ENCODE results near the gene SPEN.

DNA sequence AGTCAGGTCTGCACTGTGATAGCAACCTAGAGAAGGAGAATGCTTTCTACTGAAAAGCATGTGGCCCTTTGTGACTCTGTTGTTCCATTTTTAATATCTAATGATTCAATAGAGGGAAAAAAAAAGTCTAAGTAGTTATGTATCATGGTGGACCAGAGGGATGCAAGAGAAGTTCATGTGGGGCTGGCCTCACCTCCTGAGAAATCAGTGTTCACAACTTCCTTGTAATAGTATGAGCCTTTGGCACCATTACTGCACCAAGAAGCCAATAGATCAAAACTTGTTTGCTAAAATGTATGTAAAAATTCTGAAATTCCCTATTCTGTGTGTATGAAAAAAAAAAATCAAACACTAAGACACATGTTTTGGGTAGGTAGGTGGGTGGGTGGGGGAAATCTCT lies 123.4 kb downstream of the SPEN start:
- TF ChIP-seq, protein P1, sequence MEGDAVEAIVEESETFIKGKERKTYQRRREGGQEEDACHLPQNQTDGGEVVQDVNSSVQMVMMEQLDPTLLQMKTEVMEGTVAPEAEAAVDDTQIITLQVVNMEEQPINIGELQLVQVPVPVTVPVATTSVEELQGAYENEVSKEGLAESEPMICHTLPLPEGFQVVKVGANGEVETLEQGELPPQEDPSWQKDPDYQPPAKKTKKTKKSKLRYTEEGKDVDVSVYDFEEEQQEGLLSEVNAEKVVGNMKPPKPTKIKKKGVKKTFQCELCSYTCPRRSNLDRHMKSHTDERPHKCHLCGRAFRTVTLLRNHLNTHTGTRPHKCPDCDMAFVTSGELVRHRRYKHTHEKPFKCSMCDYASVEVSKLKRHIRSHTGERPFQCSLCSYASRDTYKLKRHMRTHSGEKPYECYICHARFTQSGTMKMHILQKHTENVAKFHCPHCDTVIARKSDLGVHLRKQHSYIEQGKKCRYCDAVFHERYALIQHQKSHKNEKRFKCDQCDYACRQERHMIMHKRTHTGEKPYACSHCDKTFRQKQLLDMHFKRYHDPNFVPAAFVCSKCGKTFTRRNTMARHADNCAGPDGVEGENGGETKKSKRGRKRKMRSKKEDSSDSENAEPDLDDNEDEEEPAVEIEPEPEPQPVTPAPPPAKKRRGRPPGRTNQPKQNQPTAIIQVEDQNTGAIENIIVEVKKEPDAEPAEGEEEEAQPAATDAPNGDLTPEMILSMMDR (IDR thresholded peaks at IDR 0.05), result no peak
- no peak for TF ChIP-seq POLR2A (IDR thresholded peaks at IDR 0.05)
